Effector CD8-positive, alpha-beta T cell (primary cell): ENCODE data around the gene ADAMTS5.

Source experiments
- DNase-seq: peaks from one replicate; lab custom pipeline; 2025; lab: John Stamatoyannopoulos, UW
- total RNA-seq, 4 experiments: gene quantifications; one replicate each; lab custom pipeline; 2026; lab: John Stamatoyannopoulos, UW

ADAMTS5 gene
- total RNA-seq, result 0 to 0.72 (median 0.15) reads per million in 4 experiments

- DNase-seq, result no peak
These were observed at the start of gene ADAMTS5 for GRCh38 chr21:26967062-26967913. Gene ADAMTS5, minus strand, starts transcription at chr21:26967088. Its CDS starts 697 bp downstream, at chr21:26966391.

- DNase-seq, result no peak
These were observed 34.6 kb upstream of the ADAMTS5 start for GRCh38 chr21:27001526-27001925.

DNA sequence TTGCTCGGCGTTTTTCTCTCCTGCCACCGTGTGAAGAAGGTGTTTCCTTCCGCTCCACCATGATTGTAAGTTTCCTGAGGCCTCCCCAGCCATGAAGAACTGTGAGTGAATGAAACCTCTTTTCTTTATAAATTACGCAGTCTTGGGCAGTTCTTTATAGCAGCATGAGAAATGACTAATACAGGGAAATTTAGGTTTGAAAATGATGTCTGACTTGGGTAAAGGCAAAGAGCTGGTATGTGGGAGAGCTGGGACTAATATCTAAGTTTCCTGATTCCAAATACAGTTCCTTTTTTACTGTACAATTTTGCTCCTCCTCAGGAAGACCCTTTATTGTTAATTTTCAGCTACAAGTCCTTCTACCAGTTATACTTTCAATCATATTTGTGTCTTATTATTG, 16.7 kb upstream of the ADAMTS5 start:
- DNase-seq, result no peak

- no peak for DNase-seq
These were observed 15.9 kb upstream of the ADAMTS5 start for GRCh38 chr21:26982767-26983166.

DNA sequence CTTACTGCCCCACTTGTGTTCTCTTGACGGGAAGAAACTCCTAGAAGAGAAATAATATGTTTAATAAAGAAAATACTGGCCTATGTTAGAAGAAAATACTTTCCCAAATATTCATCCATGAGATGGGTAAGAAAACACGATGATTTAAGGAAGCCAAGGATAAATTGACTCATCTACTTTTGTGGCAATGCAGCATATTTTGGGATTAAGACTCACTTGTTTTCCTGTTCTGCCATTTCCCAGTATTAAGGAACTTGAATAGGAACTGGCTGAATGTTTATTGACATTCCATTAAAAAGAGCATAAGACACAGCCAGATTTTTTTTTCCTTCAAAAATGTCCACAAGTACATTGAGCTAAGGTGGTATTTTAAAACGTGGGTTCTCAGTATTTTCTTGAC, 10.9 kb upstream of the ADAMTS5 start:
- no peak for DNase-seq

GRCh38 chr21:26973226-26973625, 6.3 kb upstream of the ADAMTS5 start:
- DNase-seq, result no peak

- no peak for DNase-seq
These were observed 5.3 kb upstream of the ADAMTS5 start for GRCh38 chr21:26972192-26972591.

GRCh38 chr21:26969971-26970725, 3.3 kb upstream of the ADAMTS5 start:
- no peak for DNase-seq

DNA sequence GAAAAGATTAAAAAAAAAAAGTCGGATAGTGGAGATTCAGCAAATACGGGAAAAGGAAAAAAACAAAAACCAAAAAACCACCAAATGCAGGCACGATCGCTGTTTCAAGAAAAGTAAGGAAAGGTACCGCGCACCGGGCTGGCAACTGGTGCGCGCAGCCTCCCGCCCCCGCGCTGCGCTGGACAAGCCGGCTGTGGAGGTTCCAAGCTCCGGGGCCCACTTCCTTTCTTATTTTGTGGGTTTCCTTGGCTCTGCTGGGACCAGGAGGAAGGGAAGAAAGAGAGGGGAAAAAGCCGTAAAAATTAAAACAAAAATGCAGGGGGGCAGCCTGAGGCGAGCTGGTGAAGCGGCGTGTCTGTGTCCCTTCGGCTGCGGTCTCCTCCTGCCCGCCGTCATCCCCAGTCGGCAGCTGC, 233 bp downstream of the ADAMTS5 start:
- no peak for DNase-seq

GRCh38 chr21:26965907-26966581, 844 bp downstream of the ADAMTS5 start:
- no peak for DNase-seq

DNA sequence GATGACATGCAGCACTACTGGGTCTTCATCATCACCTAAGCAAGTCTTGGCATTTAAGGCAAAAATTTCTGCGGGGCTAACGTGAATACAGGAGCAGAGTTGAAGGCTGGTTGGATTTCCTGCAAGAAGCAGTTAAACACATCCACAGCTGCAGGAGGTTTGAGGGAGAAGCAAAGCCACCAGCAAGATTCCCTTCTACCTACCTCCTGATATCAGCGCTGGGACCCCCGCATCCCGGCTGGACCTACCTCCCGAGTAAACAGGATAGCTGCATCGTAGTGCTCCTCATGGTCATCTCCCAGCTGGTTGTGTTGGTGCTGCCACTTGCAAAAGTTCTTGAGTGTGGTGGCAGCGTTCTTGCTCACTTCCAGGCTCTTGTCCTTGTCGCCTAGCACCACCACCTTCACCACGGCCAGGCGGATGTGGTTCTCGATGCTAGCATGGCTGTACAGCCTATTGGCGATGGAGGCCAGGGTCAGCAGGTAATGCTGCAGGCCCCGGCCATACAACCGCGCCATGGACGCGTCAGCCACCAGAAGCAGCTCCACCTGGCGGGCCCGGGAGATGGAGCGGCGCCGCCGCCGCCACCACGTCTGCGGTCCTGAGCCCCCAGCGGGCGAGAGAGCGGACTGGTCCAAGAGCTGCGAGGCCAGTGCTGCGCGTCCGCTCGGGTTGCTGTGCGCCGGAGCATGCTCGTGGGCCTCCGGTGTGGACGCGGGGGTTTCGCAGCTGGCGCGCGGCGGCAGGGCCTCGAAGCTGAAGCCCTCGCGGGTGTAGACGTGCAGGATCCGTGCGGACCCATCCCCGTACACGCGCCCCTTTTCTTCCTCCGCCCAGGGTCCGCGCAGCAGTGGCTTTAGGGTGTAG, 1.6 kb downstream of the ADAMTS5 start:
- DNase-seq, result no peak

- no peak for DNase-seq
These were observed 2.6 kb downstream of the ADAMTS5 start for GRCh38 chr21:26964170-26964778.

DNA sequence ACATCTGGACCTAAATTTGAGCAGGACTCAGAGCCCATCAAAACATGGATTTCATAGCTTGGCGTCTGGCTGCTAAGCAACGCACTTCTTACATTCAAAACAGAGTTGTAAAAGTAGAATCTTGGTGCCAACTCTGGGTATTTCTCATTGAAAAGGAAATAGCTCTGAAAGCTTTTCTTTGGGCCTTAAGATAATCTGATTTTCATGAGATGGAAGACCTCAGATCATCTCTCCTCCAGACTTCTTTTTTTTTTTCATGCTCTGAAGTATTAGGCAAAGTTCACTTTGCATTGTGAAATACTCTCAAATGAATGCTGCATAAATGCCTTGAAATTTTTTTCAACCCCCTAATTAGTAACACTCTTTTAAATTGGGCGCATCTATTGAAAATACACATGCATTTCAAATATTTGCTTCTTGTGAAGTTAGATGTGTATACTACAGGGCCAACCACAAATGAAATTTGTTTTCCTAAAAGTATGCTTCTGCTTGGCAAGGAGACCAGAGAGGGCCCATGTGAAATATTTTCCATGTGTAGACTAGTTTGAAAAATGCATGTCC, 4.2 kb downstream of the ADAMTS5 start:
- no peak for DNase-seq

DNA sequence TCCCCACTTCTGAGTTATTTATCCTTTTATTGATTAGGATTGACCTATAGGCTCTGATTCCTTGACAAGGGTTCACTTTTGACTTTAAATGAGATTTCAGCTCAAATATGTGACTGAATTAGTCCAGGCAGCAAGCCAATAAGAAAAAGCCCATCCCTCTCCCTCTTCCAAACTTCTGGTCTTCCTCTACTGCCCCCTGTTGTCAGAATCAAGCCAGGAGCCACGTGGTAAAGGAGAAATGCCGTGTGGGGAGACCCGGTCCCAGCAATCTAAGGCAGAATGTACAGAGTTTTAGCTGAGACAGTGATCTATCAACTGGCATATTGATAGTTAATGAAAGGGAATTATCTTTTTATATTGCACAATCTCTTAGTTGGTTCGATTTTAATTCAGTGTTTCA, 5.2 kb downstream of the ADAMTS5 start:
- no peak for DNase-seq

DNA sequence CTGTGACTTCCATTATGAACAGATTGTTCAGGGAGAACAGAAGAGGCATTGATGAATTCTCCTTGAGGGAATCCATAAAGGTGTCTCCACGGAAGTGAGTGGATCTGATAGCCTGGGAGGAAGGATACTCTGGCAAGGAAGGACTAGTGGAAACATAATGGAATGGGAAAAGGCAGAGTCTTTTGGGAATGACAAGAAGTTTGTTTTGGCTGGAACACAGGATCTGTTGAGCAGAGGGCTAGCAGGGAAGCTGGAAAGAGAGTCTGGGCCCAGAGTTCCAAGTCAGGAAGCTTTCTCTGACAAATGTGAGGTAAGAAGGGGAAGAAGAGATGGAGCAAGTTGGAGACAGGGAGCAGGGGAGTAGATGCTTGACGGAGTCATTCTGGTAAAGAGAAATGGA, 8.1 kb downstream of the ADAMTS5 start:
- DNase-seq, result no peak

DNA sequence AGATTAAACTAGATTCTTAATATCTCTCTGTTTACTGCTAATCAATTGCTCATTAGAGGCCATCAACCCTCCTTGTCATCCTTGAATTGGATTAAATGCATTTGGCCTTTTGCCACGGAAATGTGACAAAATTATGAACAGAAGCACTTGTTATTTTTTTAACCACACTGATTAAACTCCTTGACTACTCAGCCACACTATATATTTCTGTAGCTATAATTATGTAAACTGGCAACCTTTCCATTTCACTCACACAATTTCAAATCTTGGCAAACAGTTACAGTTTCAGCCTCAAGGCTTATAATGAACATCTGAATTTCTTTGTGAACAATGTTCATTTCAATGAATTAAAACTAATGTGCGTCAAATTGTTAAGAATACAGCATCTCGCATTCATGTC, 10.1 kb downstream of the ADAMTS5 start:
- no peak for DNase-seq

DNA sequence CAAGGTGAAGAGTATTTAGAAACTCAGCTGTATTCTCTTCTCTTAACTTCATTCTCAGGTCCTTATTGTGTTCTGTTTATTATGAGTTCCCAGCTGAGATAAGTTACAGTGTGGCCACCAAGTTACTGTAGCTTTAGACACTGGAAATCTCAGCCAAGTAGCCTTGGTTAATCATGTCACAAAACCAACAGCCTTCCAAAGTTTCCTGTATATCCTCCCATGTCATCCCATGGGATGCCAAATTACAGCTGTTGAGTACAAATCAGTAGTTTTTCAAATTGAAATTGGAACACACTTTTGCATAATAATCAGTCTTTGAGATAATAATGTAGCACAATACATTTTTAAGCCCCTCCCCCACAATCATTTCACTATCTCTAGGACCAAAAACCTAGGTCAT, 10.7 kb downstream of the ADAMTS5 start:
- no peak for DNase-seq

DNA sequence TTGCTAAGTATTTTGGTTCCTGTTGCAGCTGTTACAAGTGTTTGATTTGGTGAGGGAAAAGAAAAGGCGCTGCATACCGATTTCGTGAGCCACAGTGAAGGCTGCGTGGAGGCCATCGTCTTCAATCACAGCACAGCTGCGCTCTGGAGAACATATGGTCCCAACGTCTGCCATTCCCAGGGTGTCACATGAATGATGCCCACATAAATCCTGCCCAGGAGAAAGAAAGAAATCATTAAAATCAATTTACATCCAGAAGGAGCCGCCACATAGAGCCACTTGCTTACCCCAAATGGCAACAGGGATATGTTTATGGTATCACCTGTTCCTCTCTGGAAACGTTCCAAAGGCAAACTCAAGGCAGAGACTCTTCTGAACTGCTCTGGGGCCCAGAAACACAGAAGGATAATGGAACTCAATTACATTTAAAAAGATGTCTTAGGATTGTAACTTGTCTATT, 12.2 kb downstream of the ADAMTS5 start:
- DNase-seq, result no peak

DNA sequence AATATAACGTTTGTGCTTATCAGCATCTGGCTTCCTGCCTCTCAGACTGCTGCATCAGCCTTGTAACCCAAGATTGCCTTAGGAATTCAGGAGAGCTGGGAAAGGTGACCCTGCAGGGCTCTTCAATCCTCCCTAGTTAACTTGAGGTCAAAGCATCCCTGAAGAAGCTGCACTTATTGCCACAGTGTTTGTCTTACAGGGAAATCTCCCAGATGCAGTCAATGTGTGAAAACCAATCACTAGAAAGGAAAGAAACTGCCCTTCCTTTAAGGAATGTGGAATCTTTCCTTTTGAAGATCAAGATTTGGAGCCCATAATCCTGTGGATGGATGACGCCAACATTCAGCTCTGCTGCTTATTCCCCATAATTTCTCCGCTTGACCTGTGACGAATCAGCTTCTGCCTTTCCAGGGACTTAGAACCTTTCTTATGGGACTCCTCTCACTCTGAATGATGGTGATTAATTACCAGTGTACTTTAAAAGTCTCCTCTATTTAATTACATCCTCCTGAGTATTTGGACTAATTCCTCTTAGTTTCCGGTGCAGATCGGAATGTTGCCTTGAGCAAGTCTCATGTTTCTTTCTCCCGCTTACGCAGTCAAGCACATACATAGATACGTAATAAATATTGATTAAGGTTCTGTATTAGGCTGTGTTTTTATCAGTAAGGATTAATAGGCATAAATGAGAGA, 14.4 kb downstream of the ADAMTS5 start:
- no peak for DNase-seq

- DNase-seq, result no peak
These were observed 17.1 kb downstream of the ADAMTS5 start for GRCh38 chr21:26949830-26950229.
